GM18951 (cell line): Measurements from ENCODE around the gene ARID5A.

Experiments
- POLR2A ChIP-seq: IDR thresholded peaks from 4 replicates; pipeline ENCODE4 v1.6.1; 2011; ENCODE audit warnings: mild to moderate bottlenecking; ENCODE audit not compliant: insufficient read length, insufficient read depth; ENCODE audit errors: extremely low read depth
- in situ Hi-C: fragments of 300-500 bp; cut with MboI; formaldehyde crosslinking; loops from one replicate; pipeline ENCODE4 v1.12.0; 2022; ENCODE audit warnings: low sequenced_read_pairs, mixed read lengths, inconsistent platforms; ENCODE audit not compliant: unreplicated experiment

The ARID5A gene

DNA sequence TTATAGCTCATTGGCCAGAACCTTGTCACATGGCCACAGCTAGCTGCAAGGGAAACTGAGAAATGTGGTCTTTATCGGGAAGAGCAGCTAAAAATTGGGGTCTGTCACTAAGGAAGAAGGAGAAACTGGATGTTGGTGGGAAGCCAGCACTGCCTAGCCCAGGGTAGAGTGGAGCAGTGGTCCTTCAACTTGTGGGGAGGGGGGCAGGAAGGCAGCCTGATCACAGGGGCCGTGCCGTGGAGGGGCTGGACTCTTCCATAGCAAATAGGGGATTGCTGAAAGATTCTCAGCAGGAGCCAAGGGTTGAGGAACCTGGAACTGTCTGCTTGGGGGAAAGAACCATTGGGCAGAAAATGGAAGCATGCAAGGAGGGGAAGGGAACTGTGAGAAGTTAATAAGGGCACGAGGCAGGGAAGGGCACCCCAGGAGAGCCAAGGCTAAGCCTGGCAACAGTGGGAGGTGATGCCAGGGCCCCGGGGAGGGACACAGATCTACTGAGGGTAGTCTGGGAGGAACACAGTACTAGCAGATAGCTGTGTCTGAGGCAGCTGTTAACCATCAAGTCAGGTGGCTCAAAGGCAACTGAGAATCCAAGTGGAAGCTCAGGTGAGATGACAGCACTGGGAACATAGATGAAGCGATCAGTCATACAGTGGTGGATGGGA, 25.5 kb upstream of the ARID5A start:
- in situ Hi-C loops, result loop anchor here (10.0 kb wide), 1 partner anchor 106 kb away; no protein-coding TSS in a partner anchor
- TF ChIP-seq POLR2A, result no peak

DNA sequence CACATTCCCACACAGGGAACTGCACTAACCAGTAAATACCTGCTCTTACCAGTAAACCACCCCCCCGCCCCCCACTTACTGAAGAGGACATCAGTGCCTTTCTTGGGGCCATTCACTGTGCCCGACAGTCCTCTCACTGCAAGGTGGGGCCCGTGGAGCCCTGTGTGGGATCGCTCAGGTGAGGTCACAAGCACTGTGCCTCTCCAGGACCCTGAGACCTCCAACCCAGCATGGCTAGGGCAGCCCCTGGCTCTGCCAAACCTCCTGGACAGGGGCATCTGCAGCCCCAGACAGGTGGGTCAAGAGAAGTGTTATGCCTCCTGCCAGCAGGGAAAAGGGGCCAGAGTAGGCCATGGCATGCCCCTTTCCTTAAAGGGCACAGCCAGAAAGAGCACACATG, 24.7 kb upstream of the ARID5A start:
- in situ Hi-C loops, result loop anchor here (10.0 kb wide), 1 partner anchor 107 kb away; no protein-coding TSS in a partner anchor

DNA sequence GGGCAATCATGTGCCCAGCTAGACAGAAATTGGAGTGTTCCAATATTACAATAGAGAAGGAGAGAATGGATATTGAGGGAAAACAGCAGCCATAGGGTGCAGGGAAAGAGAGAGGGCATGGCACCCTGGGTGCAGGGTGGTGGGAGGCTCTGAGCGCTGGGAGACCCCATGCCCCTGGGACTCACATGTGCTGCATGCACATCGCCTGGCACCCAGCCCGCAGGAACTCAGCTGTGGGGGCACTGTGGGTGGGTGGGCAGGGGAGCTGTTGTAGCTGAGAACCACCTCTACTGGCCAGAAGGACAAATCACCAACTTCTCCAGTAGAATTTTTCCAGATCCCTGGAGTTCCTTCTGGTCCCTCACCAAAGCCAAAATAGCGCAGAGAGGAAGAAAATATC, 24.2 kb upstream of the ARID5A start:
- in situ Hi-C loops, result loop anchor here (10.0 kb wide), 1 partner anchor 108 kb away; no protein-coding TSS in a partner anchor
- no peak for TF ChIP-seq POLR2A

More for the DNA sequence above, 24.7 kb upstream of the ARID5A start:
- TF ChIP-seq POLR2A, result no peak

DNA sequence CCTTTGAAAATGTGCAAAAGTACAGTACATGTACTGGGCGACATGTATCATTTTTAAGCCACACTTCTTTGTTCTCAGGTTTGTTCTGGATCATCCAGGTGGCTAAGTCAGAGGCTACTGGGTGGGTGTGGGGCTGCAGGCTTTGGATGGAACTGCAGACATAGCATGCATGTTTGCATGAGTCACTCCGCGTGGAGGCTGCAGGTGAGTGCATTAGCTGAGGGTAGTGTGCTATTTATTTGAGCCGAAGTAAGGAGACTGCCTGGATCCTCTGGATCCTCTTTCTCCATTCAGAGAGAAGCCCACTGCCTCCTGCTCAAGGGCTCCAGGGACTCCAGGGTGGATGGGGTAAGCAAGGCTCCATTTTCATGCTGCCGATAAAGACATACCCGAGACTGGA, 22.0 kb upstream of the ARID5A start:
- in situ Hi-C loops, result loop anchor here (10.0 kb wide), 1 partner anchor 110 kb away; no protein-coding TSS in a partner anchor
- no peak for TF ChIP-seq POLR2A

DNA sequence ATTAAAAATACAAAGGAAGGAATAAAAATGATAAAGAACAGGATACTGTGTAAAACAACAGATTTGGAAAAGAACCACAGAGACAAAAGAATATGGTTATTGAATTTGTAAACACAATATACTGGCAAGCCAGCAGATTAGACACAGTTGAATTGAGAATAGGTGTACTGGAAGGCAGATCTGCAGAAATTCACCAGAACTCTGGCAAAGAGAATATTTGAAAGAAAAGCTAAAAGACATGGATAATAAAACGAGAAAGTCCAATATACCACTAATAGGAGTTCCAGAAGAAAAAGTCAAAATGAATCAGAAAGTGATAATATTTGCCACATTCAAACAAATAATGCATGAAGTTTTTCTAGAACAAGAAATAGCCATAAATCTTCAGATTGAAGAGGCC, 19.5 kb upstream of the ARID5A start:
- in situ Hi-C loops, result loop anchor here (10.0 kb wide), 1 partner anchor 112 kb away; no protein-coding TSS in a partner anchor
- no peak for TF ChIP-seq POLR2A

DNA sequence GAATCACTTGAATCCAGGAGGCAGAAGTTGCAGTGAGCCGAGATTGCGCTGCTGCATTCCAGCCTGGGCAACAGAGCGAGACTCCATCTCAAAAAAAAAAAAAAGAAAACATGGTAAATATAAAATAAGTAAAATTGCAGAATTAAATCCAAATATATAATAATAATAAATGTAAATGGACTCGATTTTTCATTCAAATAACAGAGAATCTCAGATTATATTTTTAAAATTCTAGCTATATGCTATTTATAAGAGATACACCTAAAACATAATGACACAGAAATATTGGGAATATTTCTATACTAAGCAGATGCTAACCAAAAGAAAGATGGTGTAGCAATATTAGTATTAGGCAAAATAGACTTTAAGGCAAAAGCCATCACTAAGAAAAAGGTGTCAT, 16.3 kb upstream of the ARID5A start:
- in situ Hi-C loops, result no loop called here
- TF ChIP-seq POLR2A, result no peak

DNA sequence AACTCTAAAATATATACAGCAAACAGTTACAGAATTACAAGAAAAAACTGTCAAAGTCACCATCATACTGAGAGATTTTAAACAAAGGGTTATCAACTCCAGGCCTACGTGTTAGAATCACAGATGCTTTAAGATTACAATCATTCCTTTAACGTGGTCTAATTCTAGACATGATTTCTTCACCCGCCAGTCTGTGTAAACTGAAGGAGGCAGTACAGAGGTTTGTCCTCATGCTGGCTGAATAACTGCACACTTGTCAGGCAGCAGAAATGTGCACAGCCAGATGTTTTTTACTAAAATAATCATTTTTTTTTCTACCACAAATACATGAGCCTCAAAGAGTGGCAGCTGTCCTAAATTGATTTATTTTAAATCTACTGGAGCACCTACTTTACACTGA, 15.9 kb upstream of the ARID5A start:
- in situ Hi-C loops, result no loop called here
- TF ChIP-seq POLR2A, result no peak

DNA sequence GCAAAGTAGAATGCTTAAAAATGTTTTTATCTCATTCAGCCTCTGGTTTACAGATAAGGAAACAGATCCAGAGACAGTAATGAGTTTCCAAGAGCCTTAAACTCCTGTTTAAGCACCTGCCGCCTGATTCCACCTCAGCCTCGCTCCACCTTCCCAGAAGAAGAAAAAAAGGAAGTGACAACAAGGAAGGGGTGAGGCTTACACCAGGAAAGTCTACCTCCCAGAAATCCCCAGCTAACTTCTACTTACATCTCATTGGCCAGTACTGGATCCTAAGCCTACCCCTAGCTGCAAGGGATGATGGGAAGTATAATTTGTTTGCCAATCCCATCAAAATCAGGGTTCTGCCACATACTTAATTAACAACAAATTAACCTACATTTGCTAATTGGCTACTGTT, 15.3 kb upstream of the ARID5A start:
- in situ Hi-C loops, result no loop called here
- no peak for TF ChIP-seq POLR2A

DNA sequence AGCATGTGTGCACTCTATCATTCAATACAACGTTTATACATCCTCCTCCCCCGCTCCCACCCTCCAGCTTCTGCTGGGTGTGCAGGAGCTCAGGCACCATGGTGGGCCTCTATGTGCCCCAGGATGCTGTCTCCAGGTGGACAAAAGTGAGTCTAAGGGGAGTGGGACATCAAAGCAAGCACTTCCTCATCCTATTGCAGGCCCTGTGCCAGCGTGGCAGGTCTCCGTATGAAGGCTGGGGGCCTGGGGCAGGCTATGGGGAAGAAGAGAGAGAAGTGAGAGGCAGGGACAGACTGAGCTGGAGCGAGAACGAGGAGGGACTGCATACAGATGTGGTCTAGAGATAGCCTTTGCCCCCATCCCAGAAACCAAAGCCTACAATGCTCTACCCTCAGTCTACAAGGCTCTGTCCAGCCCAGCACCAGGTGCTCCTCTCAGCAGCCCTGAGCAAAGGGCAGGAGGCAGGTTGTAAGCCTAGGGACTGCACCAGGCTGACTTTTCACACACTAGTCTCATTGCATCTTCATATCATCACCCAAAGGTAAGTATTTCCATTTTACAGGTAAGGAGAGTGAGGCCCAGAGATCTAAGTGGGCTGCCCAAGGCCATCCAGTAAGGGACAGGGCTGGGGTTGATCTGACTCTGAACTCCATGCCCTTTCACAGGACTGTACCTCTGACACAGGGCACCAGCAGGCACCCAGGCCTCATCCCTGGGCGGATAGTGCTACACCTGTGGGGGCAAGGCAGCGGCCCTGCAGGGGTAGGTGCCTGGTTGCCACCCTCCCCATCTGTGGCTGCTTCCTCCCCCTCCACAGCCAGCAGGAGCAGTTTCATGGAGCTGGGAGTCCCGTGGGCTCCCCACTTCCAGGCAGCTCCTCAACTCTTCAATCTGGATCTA, 14.0 kb upstream of the ARID5A start:
- no peak for TF ChIP-seq POLR2A
- in situ Hi-C loops, result no loop called here

DNA sequence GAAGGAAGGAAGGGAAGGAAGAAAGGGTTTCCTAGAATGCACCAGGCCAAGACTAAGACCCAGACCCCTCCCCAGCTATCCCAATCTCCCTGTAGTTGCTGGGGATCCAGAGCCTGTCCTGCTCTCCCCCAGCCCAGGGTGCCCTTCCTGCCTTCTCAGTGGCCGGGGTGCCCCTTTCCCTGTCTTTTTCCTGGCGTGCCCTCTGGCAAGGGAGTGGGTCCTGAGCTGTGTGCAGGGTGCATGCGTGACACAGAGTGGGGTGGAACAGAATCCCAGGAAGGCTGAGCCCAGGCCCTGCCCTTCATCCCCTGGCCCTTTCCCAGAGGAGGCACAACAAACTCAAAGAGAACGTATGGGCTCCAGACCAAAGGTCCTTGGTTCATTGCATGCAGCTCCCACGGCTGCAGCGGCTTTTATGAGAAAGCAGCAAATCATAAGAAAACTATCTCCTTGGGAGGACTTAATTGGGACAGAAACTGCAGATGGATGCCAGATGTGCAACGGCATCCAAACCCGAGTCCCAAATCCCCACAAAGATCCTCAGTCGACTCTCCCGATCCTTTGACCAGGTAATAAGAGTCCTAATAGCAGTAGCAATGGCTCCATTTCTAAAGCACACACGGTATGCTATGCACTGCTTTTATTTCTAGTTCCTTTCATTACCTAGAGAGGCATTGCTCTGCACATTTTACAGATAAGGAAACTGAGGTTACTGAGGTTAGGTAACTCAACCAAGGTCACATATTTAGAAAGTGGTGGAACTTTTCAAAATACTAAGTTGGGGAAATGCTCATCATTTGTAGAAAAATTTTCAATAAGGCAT, 12.7 kb upstream of the ARID5A start:
- no peak for TF ChIP-seq POLR2A
- in situ Hi-C loops, result no loop called here

DNA sequence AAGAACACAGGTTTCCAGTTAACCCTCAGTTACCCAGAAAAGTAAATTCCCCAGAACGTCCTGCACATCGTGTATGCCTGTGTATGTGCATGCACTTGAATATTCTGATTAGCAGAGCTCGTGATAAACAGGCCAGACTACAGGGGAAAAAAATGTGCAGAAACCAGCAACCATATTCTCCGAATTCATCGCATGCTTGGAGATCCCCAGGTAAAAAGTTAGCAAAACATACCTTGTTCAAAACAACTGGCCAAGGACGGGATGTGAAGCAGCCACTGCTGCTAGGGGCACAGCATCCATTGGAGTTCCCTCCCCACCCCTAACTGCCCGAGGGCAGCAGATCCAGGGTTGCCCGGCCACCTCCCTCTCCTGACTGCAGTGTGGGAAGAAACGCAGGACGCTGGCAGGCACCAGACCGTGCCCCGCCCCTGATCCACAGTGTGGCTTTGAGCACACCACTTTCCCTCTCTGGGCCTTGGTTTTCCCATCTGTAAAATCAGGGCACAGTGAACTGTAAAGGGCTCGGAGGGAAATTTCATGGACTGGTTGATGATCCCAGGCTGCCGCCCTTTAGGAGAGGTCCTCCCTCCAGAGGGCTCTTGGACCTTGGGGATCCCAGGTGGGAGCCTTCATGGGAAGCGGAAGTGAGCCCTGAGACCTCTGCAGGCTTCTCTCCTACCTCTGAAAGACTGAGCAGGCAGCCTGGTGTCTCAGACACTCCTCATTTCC, 11.9 kb upstream of the ARID5A start:
- in situ Hi-C loops, result no loop called here
- TF ChIP-seq POLR2A, result no peak

DNA sequence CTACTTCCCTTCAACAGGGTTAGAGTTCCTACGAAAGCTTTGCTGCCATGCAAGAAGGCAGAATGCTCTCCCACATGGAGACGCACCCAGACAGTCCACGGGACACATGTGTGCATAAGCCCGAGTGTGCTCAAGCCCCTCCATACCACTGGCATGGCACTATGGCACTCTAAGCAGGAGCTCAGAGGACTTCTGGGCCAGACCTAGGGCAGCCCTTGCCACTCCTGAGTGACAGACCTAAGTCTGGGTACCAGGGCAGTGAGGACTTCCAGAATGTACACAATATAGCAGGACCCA, 11.4 kb upstream of the ARID5A start:
- TF ChIP-seq POLR2A, result no peak
- in situ Hi-C loops, result no loop called here
